Endothelial cell (in vitro differentiated cells): ENCODE measurements around the gene RABL6. TPM values are rescaled to one million over a fixed set of nuclear protein-coding genes. Genes with fewer than 3 reads are reported as not detected.
"Not testable (repeated sequence)": the region's sequence is repeated elsewhere in the genome, so short reads cannot be mapped to it uniquely, and the experiment has no call there.

Source experiments
- DNase-seq: peaks from one replicate; pipeline ENCODE4 v3.0.0; 2021; ENCODE audit warnings: low spot score
- H3K27ac Mint-ChIP-seq: one replicate; pipeline ENCODE4 v1.8.0; 2021; ENCODE audit warnings: mixed read lengths, inconsistent platforms; ENCODE audit not compliant: unreplicated experiment
- H3K27me3 Mint-ChIP-seq: one replicate; pipeline ENCODE4 v1.8.0; 2021; ENCODE audit warnings: mild to moderate bottlenecking, moderate library complexity, mixed read lengths, inconsistent platforms; ENCODE audit not compliant: unreplicated experiment
- H3K36me3 Mint-ChIP-seq: one replicate; pipeline ENCODE4 v1.8.0; 2021; ENCODE audit warnings: mild to moderate bottlenecking, low read depth, mixed read lengths, inconsistent platforms; ENCODE audit not compliant: unreplicated experiment
- H3K4me1 Mint-ChIP-seq: one replicate; pipeline ENCODE4 v1.8.0; 2021; ENCODE audit warnings: mild to moderate bottlenecking, mixed read lengths, inconsistent platforms; ENCODE audit not compliant: unreplicated experiment
- H3K4me3 Mint-ChIP-seq: one replicate; pipeline ENCODE4 v1.8.0; 2021; ENCODE audit warnings: mild to moderate bottlenecking, mixed read lengths, inconsistent platforms; ENCODE audit not compliant: unreplicated experiment
- H3K9me3 Mint-ChIP-seq: one replicate; pipeline ENCODE4 v1.8.0; 2021; ENCODE audit warnings: mixed read lengths, inconsistent platforms; ENCODE audit not compliant: unreplicated experiment
- CTCF ChIP-seq: fragments of 200-600 bp; sonication (generic); IDR thresholded peaks from one replicate; pipeline ENCODE4 v1.5.0; 2021; ENCODE audit warnings: antibody characterized with exemption; ENCODE audit not compliant: unreplicated experiment
- total RNA-seq: library from RNA; stranded (reverse); fragmentation: NEBNext Ultra II Directional; extraction: Animal tissue kit (Norgen Biotek cat#: 25700); gene quantifications from one replicate; pipeline ENCODE4 v1.2.1, GENCODE V29; 2021; ENCODE audit not compliant: unreplicated experiment

The RABL6 gene
- total RNA-seq, 1 donor from 2014 or later = 88.4 TPM

GRCh38 chr9:136840877-136841645, 33.3 kb downstream of the RABL6 start:
- TF ChIP-seq CTCF = no peak
- Mint-ChIP-seq H3K27ac (no peak overlapping the region), H3K4me3 (no peak overlapping the region), H3K36me3 (peaks cover 4% of the 10 kb centered on the region), H3K27me3 (peaks cover 6% of the 10 kb centered on the region), H3K4me1 (no peaks in the 10 kb centered on the region), H3K9me3 (no peaks in the 10 kb centered on the region)
- DNase-seq = no peak

- H3K36me3 Mint-ChIP-seq, H3K4me1 Mint-ChIP-seq, DNase-seq, H3K9me3 Mint-ChIP-seq, H3K27ac Mint-ChIP-seq, H3K27me3 Mint-ChIP-seq, H3K4me3 Mint-ChIP-seq: not testable (repeated sequence)
Measured at GRCh38 chr9:136841646-136842379, 34.1 kb downstream of the RABL6 start.

GRCh38 chr9:136842380-136842948, 34.7 kb downstream of the RABL6 start, which contains the start of gene AJM1:
Gene AJM1 (plus strand): TSS chr9:136842478. CDS start chr9:136844415, 1,937 bp downstream.
- H3K4me1 Mint-ChIP-seq, H3K36me3 Mint-ChIP-seq, H3K27me3 Mint-ChIP-seq, H3K27ac Mint-ChIP-seq, H3K4me3 Mint-ChIP-seq, H3K9me3 Mint-ChIP-seq: not testable (repeated sequence)
- peak; percentile 88 for TF ChIP-seq CTCF
- DNase-seq = peak; percentile 88

- DNase-seq = not testable (repeated sequence)
Measured at GRCh38 chr9:136843159-136843800, 35.5 kb downstream of the RABL6 start.

GRCh38 chr9:136843801-136844740, 36.3 kb downstream of the RABL6 start:
- H3K27me3 Mint-ChIP-seq, H3K4me1 Mint-ChIP-seq, H3K9me3 Mint-ChIP-seq, H3K36me3 Mint-ChIP-seq, H3K27ac Mint-ChIP-seq, H3K4me3 Mint-ChIP-seq: not testable (repeated sequence)
- TF ChIP-seq CTCF = peak; percentile 80
- DNase-seq = peak; percentile 68

More at GRCh38 chr9:136843159-136843800, 35.5 kb downstream of the RABL6 start:
- not testable (repeated sequence) for H3K36me3 Mint-ChIP-seq, H3K9me3 Mint-ChIP-seq, H3K27ac Mint-ChIP-seq, H3K4me1 Mint-ChIP-seq, H3K27me3 Mint-ChIP-seq
- H3K4me3 Mint-ChIP-seq = peak overlapping the region; percentile 47
